K562 (cell line): Measurements from ENCODE around the gene C12orf42.

ENCODE experiments used
- BDP1 ChIP-seq: IDR thresholded peaks from 3 replicates; pipeline ENCODE4 v1.6.1; 2011; ENCODE audit not compliant: insufficient read length, insufficient read depth
- CBFA2T3 ChIP-seq: fragments of 450-650 bp; IDR thresholded peaks from 2 replicates; pipeline ENCODE4 v1.6.1; 2017
- EP400 ChIP-seq: fragments of 450-650 bp; IDR thresholded peaks from 2 replicates; pipeline ENCODE4 v1.6.1; 2017; ENCODE audit warnings: antibody characterized with exemption, mild to moderate bottlenecking, moderate library complexity
- GABPA ChIP-seq: fragments of 200-800 bp; sonication (Bioruptor generic); conservative IDR thresholded peaks from 2 replicates; pipeline ENCODE4 v1.6.1; 2016; ENCODE audit warnings: low read depth, missing genetic modification characterization, missing compliant biosample characterization

DNA sequence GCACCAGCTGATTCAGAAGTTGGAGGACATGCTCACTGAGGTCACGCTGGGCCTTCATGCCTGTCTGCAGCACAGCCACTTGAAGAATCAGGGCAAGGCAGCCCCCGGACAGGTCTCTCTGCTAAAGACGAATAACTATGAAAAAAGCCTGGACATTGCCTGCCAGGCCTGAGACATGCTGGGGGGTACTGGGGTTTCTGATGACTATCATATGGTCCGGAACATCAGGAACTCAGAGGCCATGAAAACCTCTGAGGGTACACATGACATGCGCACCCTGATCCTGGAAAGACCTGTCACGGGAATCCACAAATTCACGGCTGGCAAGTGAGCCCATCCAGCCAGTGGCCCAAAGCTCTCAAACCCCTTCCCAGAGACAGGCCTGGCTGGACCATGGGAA is 8.8 kb upstream of the C12orf42 start:
- TF ChIP-seq CBFA2T3 (no peak), GABPA (tag) (no peak), EP400 (no peak), BDP1 (no peak)
